Neutrophil (primary cell): ENCODE measurements around the gene CCDC40.

Source experiments
- H3K27ac ChIP-seq: fragments of 200-600 bp; sonication (generic); 2 replicates; pipeline ENCODE4 v1.5.1; 2016; ENCODE audit warnings: mild to moderate bottlenecking, moderate library complexity
- H3K27me3 ChIP-seq: fragments of 200-600 bp; sonication (generic); 2 replicates; pipeline ENCODE4 v1.6.0; 2016; ENCODE audit warnings: mild to moderate bottlenecking
- H3K36me3 ChIP-seq: fragments of 200-600 bp; sonication (generic); 2 replicates; pipeline ENCODE4 v1.5.1; 2017
- H3K4me1 ChIP-seq, 2 experiments: fragments of 200-600 bp in 1 of 2; sonication (generic) in 1 of 2; 1 replicate in 1 of 2; 2 replicates in 1 of 2; pipeline versions ENCODE4 v1.5.1 to v1.6.1; 2013 to 2016; ENCODE audit warnings: low read depth in 1 of 2, low read length in 1 of 2, mild to moderate bottlenecking in 1 of 2, moderate library complexity in 1 of 2; ENCODE audit not compliant: control insufficient read depth in 1 of 2, insufficient read depth in 1 of 2
- H3K4me3 ChIP-seq, 2 experiments: fragments of 200-600 bp in 1 of 2; sonication (generic) in 1 of 2; 1 replicate in 1 of 2; 2 replicates in 1 of 2; pipeline ENCODE4 v1.5.1; 2013 to 2016; ENCODE audit warnings: low read depth in 1 of 2, low read length in 1 of 2, mild to moderate bottlenecking in 1 of 2, moderate library complexity in 1 of 2
- H3K9me3 ChIP-seq: fragments of 200-600 bp; sonication (generic); 2 replicates; pipeline ENCODE4 v1.5.1; 2016
- CTCF ChIP-seq: fragments of 200-600 bp; sonication (generic); IDR thresholded peaks from 2 replicates; pipeline ENCODE4 v1.5.1; 2016; ENCODE audit warnings: antibody characterized with exemption

The CCDC40 gene

DNA sequence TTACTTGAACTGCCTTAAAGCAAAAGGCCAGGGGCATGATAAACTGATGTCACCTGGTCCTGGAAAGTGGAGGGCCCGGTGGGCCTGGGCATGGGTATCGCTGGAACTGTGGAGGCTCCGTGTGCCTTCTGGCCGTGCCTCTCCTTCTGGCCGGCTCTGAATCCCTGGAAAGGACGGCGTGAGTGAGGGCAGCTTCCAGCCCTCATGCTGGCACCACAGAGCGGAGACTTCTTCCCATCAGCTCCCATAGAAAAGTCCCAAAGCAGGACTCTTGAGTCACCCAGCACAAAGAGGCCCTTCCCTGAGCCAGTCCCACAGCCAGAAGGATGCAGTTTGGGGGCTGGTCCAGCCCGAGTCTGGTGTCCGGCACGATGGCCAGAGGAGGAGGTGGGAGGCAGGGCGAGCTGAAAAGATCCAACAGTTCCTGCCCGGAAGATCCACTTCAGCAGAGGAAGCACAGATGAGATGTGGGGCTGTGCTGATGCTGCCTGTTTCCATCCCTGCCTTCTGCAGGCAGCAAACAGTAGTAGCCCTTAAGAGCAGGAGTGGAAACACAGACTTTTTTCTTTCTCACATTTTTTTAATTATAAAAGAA lies 72.7 kb downstream of the CCDC40 start:
- no peak for TF ChIP-seq CTCF
- Histone ChIP-seq H3K4me3 (no peak overlapping the region), H3K4me1 (no peaks in the 10 kb centered on the region), H3K27me3 (no peaks in the 10 kb centered on the region), H3K36me3 (no peaks in the 10 kb centered on the region), H3K27ac (no peak overlapping the region), H3K9me3 (no peaks in the 10 kb centered on the region)

DNA sequence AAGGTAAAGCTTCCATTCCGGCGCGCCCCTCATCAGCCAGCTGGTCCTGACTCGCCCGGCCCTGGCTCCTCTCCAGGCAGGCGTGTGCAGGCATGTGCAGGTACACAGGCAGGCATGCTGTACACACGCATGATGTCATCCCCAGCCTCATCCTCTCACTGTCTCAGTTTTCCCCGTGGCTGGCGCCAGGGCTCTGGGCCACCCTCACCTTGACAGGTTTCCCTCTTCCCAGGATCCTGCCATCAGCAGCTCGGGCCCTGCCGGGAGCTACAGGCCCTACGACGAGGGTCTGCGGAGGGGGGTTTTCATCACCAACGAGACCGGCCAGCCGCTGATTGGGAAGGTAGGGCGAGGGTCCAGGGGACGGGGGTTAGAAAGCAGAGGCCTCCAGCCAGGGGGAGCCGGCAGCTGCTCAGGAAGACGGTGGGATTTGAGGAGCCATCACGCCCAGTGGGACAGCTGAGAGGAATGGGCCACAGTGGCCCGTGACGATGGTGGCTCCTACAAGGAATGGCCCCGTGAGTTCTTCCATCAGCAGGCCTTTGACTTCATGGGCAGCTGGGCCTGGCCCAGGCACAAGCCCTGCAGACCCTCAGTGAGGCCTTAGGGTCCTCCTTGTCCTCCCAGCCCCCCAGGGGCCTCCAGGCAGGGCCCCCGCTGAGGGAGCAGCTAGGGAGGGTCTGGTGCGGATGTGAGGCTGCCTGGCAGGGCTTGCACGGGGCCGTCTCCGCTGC lies 73.4 kb downstream of the CCDC40 start:
- Histone ChIP-seq H3K36me3 (no peaks in the 10 kb centered on the region), H3K27ac (no peak overlapping the region), H3K9me3 (no peaks in the 10 kb centered on the region), H3K4me3 (no peak overlapping the region), H3K4me1 (no peaks in the 10 kb centered on the region), H3K27me3 (no peaks in the 10 kb centered on the region)
- no peak for TF ChIP-seq CTCF

DNA sequence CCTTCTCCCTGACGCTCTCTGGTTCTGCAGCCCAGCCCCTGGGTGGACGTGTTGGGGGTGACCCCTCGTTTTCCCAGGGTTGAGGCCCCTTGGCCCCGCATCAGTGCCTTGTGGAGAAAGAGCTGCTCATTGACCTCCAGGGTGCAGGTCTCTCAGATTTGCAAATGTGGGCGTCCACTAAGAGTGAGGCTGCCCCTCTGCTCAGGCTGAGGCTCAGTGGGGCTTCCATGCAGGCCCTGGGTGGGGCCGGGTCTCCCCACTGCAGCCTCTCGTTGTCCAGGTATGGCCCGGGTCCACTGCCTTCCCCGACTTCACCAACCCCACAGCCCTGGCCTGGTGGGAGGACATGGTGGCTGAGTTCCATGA lies 74.0 kb downstream of the CCDC40 start:
- Histone ChIP-seq H3K36me3 (no peaks in the 10 kb centered on the region), H3K4me1 (no peaks in the 10 kb centered on the region), H3K9me3 (no peaks in the 10 kb centered on the region), H3K27ac (no peak overlapping the region), H3K27me3 (no peaks in the 10 kb centered on the region), H3K4me3 (no peak overlapping the region)
- TF ChIP-seq CTCF: no peak

GRCh38 chr17:80110927-80111701 lies 74.7 kb downstream of the CCDC40 start:
- Histone ChIP-seq H3K4me3 (no peak overlapping the region), H3K27ac (no peak overlapping the region), H3K27me3 (no peaks in the 10 kb centered on the region), H3K36me3 (no peaks in the 10 kb centered on the region), H3K4me1 (no peaks in the 10 kb centered on the region), H3K9me3 (no peaks in the 10 kb centered on the region)
- TF ChIP-seq CTCF: no peak

DNA sequence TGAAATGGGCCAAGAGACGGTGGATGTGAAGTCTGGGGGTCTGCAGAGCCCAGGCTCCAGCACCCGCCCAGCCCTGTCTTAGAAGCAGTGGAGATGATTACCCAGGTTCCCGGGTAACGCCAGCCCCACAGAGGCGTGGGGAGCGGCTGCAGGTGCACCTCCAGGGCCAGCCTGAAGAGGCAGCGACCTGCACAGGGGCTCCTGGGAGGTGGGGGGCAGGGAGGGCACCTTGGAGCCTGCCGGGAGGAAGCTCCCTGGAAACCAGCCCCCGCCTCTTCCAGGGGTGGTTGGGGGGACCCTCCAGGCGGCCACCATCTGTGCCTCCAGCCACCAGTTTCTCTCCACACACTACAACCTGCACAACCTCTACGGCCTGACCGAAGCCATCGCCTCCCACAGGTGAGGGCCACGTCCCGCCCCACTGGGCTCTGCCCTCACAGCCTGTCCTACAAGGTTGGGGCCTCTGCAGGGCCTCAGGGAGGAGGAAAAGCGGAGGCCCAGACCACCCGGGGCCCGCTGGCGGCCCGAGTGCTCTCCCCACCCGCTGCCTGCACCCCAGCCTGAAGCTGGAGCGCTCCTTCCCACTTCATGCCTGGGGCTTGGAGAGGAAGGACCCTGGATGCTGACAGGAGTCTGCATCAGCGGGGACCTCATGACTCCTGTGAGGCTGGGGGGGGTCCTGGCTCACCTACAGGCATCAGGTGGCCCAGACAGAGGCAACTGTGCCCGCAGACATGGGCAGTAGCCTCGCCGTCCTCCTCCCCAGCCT lies 75.4 kb downstream of the CCDC40 start:
- TF ChIP-seq CTCF: no peak
- Histone ChIP-seq H3K4me1 (no peaks in the 10 kb centered on the region), H3K36me3 (no peaks in the 10 kb centered on the region), H3K27me3 (no peaks in the 10 kb centered on the region), H3K27ac (no peak overlapping the region), H3K4me3 (no peak overlapping the region), H3K9me3 (no peaks in the 10 kb centered on the region)
